DOHH2 (cell line): Measurements from ENCODE around the gene PHYKPL.
A peak's percentile ranks its signal among the peaks of the same experiment; 100 is the strongest.

Source experiments
- H3F3A ChIP-seq: fragments of 200-600 bp; sonication (generic), shearing (Covaris generic); 2 replicates; pipeline ENCODE4 v1.6.0; 2016; ENCODE audit warnings: antibody characterized with exemption, mild to moderate bottlenecking; ENCODE audit not compliant: control insufficient read depth, insufficient read depth
- H3K27ac ChIP-seq: fragments of 200-600 bp; sonication (generic); 2 replicates; pipeline ENCODE4 v1.5.1; 2014; ENCODE audit warnings: low read depth, mild to moderate bottlenecking, low read length, moderate library complexity
- H3K27me3 ChIP-seq: fragments of 200-600 bp; sonication (generic); 2 replicates; pipeline ENCODE4 v1.6.1; 2014; ENCODE audit warnings: mild to moderate bottlenecking, low read length, mixed read lengths; ENCODE audit not compliant: control insufficient read depth
- H3K36me3 ChIP-seq: fragments of 200-600 bp; sonication (generic); 2 replicates; pipeline ENCODE4 v1.6.1; 2014; ENCODE audit warnings: mild to moderate bottlenecking, low read length, moderate library complexity, mixed read lengths; ENCODE audit not compliant: control insufficient read depth
- H3K4me1 ChIP-seq: fragments of 200-600 bp; sonication (generic); 2 replicates; pipeline ENCODE4 v1.6.1; 2014; ENCODE audit warnings: mild to moderate bottlenecking, low read length, mixed read lengths; ENCODE audit not compliant: control insufficient read depth
- H3K4me2 ChIP-seq: fragments of 200-600 bp; sonication (generic); 2 replicates; pipeline ENCODE4 v1.6.0; 2014; ENCODE audit warnings: mild to moderate bottlenecking, low read length, moderate library complexity
- H3K4me3 ChIP-seq: fragments of 200-600 bp; sonication (generic); 2 replicates; pipeline ENCODE4 v1.5.1; 2014; ENCODE audit warnings: mild to moderate bottlenecking, low read length, mixed read lengths
- H3K79me2 ChIP-seq: fragments of 200-600 bp; sonication (generic); 2 replicates; pipeline ENCODE4 v1.6.1; 2014; ENCODE audit warnings: mild to moderate bottlenecking, low read length, mixed read lengths; ENCODE audit not compliant: control insufficient read depth
- H3K9me2 ChIP-seq: fragments of 200-600 bp; sonication (generic); replicated peaks from 2 replicates; pipeline ENCODE4 v1.6.1; 2014; ENCODE audit warnings: mild to moderate bottlenecking, low read length, mixed read lengths; ENCODE audit not compliant: control insufficient read depth
- H3K9me3 ChIP-seq: fragments of 200-600 bp; sonication (generic); 2 replicates; pipeline ENCODE4 v1.6.1; 2014; ENCODE audit warnings: antibody characterized with exemption, low read length, mixed read lengths; ENCODE audit not compliant: control insufficient read depth, insufficient read depth
- H4K20me1 ChIP-seq: fragments of 200-600 bp; sonication (generic); 2 replicates; pipeline ENCODE4 v1.6.0; 2014; ENCODE audit warnings: low read depth, mild to moderate bottlenecking, antibody characterized with exemption, low read length, moderate library complexity; ENCODE audit not compliant: control insufficient read depth, insufficient read depth
- EZH2phosphoT487 ChIP-seq: fragments of 200-600 bp; sonication (generic); IDR thresholded peaks from 2 replicates; pipeline ENCODE4 v1.6.1; 2017; ENCODE audit warnings: borderline replicate concordance, mild to moderate bottlenecking, antibody characterized with exemption, low read length, moderate library complexity, mixed read lengths
- TF ChIP-seq, protein P1 (sequence below): fragments of 200-600 bp; sonication (generic); IDR thresholded peaks from one replicate; pipeline ENCODE4 v1.5.1; 2014; ENCODE audit warnings: antibody characterized with exemption, mild to moderate bottlenecking, low read depth, low read length; ENCODE audit not compliant: poor library complexity, severe bottlenecking

The PHYKPL gene

DNA sequence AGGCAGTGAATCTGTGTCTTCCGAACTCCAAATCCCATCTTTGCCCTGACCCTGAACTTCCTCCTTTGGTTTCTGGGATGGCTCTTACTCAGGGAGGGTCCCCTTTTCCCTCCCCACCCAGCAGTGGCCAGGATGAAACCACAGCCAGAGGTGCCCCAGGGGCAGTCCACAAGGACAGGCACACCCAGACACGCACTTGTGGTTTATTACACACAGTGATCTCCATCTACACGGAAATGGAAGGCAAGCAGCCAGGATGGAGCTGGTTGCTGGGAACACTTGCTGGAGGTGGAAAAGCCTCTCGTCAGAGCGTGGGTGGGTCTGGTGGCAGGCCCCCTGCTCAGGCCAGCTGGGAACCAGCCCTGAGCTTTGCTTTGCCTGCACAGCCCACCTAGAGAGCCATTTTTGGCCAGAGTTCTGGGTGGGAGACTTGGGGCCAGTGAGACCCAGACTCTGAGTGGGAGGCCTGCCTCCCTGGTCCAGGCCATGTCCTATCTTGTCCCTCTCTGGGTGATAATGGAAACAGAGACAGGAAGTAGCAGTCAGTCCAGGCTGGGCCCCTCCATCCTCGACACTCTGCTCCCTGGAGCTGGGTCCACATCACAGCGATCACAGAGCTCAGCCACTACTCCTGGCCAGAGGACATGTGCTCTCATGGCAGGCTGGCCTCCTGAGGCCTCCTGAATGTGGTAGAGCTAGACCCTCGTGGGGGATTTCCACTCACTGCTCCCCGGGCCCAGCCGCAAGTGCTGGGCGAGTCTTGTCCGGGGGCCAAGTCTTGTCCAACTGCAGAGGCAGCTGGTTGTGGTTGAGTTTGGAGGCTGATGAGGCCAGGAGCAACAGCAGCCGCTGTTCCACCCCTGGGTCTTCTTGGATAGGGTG, 5.1 kb upstream of the PHYKPL start:
- H3K9me2 ChIP-seq, result no peaks in the 10 kb centered on the region
- H3K27ac ChIP-seq, result peak overlapping the region; percentile 88
- no peaks in the 10 kb centered on the region for H3K36me3 ChIP-seq
- peaks cover 39% of the 10 kb centered on the region for H3F3A ChIP-seq
- H3K27me3 ChIP-seq, result no peaks in the 10 kb centered on the region
- H3K4me1 ChIP-seq, result peaks cover 82% of the 10 kb centered on the region
- H3K4me2 ChIP-seq, result peak overlapping the region; percentile 69
- no peaks in the 10 kb centered on the region for H4K20me1 ChIP-seq
- peak overlapping the region; percentile 58 for H3K4me3 ChIP-seq
- no peak for TF ChIP-seq EZH2phosphoT487
- TF ChIP-seq, protein P1, sequence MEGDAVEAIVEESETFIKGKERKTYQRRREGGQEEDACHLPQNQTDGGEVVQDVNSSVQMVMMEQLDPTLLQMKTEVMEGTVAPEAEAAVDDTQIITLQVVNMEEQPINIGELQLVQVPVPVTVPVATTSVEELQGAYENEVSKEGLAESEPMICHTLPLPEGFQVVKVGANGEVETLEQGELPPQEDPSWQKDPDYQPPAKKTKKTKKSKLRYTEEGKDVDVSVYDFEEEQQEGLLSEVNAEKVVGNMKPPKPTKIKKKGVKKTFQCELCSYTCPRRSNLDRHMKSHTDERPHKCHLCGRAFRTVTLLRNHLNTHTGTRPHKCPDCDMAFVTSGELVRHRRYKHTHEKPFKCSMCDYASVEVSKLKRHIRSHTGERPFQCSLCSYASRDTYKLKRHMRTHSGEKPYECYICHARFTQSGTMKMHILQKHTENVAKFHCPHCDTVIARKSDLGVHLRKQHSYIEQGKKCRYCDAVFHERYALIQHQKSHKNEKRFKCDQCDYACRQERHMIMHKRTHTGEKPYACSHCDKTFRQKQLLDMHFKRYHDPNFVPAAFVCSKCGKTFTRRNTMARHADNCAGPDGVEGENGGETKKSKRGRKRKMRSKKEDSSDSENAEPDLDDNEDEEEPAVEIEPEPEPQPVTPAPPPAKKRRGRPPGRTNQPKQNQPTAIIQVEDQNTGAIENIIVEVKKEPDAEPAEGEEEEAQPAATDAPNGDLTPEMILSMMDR, result no peak
- no peaks in the 10 kb centered on the region for H3K79me2 ChIP-seq
- H3K9me3 ChIP-seq, result no peaks in the 10 kb centered on the region

DNA sequence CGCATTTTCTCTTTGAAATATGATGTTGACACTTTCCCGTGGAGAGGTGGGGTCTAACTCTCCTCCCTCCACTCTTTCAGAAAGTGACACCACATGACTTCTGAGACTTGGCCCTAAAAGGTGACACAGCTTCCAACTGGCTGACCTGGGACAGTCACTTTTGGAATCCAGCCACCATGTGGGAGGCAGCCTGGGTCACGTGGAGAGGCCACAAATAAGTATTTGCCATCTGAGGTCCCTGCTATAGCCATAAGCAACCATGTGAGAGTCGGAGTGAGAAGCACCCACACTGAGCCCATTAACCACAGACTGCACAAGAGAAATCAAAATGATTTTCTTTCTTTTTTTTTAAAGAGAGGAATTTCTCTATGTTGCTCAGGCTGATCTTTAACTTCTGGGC, 4.1 kb upstream of the PHYKPL start:
- Histone ChIP-seq H3K27me3 (no peaks in the 10 kb centered on the region), H3F3A (peaks cover 39% of the 10 kb centered on the region), H4K20me1 (peaks cover 2% of the 10 kb centered on the region; the same call in 1 of the 2 replicates), H3K9me2 (no peaks in the 10 kb centered on the region), H3K79me2 (peaks cover 9% of the 10 kb centered on the region), H3K4me1 (peaks cover 75% of the 10 kb centered on the region), H3K27ac (no peak overlapping the region), H3K4me3 (no peak overlapping the region), H3K9me3 (no peaks in the 10 kb centered on the region), H3K4me2 (no peak overlapping the region), H3K36me3 (peaks cover 5% of the 10 kb centered on the region)
- TF ChIP-seq EZH2phosphoT487, result no peak
- TF ChIP-seq, protein P1, result no peak

DNA sequence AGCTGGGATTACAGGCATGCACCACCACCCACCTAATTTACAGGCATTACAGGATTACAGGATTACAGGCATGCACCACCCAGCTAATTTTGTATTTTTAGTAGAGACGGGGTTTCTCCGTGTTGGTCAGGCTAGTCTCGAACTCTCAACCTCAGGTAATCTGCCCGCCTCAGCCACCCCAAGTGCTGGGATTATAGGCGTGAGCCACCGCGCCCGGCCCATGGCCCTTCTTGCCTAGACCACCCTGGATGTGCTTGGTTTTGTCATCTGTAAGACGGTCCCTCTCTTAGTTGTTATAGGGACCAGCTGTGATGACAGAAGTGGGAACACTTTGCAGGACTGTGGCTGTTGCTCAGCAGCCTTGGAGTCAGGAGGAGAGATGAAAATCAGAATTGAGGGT, 3.5 kb upstream of the PHYKPL start:
- no peak overlapping the region for H3K4me3 ChIP-seq
- H3F3A ChIP-seq, result peaks cover 39% of the 10 kb centered on the region
- peaks cover 75% of the 10 kb centered on the region for H3K4me1 ChIP-seq
- H3K9me2 ChIP-seq, result no peaks in the 10 kb centered on the region
- peaks cover 8% of the 10 kb centered on the region for H4K20me1 ChIP-seq
- H3K79me2 ChIP-seq, result peaks cover 14% of the 10 kb centered on the region
- no peaks in the 10 kb centered on the region for H3K27me3 ChIP-seq
- no peak overlapping the region for H3K4me2 ChIP-seq
- H3K9me3 ChIP-seq, result no peaks in the 10 kb centered on the region
- peaks cover 10% of the 10 kb centered on the region for H3K36me3 ChIP-seq
- H3K27ac ChIP-seq, result no peak overlapping the region
- TF ChIP-seq EZH2phosphoT487, result no peak
- TF ChIP-seq, protein P1, result no peak
